GM12891 (cell line): Measurements from ENCODE around the gene SIKE1. TPM values are rescaled to one million over a fixed set of nuclear protein-coding genes. Genes with fewer than 3 reads are reported as not detected.
"Not testable (repeated sequence)": the region's sequence is repeated elsewhere in the genome, so short reads cannot be mapped to it uniquely, and the experiment has no call there.

Experiments
- DNase-seq: peaks from one replicate; pipeline ENCODE4 v3.0.0; 2011; ENCODE audit warnings: low spot score; ENCODE audit not compliant: insufficient read length
- FAIRE-seq: peaks from 2 replicates; lab custom pipeline; 2011; peaks lifted over from hg19 to GRCh38; lab: Jason Lieb, UNC
- PAX5 ChIP-seq: IDR thresholded peaks from 2 replicates; pipeline ENCODE4 v1.6.1; 2011; ENCODE audit warnings: low read length, moderate library complexity, mild to moderate bottlenecking; ENCODE audit not compliant: insufficient read depth, severe bottlenecking
- POLR2A ChIP-seq: IDR thresholded peaks from 2 replicates; pipeline ENCODE4 v1.6.1; 2011; ENCODE audit warnings: low read depth, low read length, control low read depth
- POLR2AphosphoS5 ChIP-seq: IDR thresholded peaks from 2 replicates; pipeline ENCODE4 v1.6.1; 2011; ENCODE audit warnings: low read depth, low read length, control low read depth
- POU2F2 ChIP-seq: IDR thresholded peaks from 2 replicates; pipeline ENCODE4 v1.6.1; 2011; ENCODE audit warnings: low read depth, mild to moderate bottlenecking, control low read depth, low read length, moderate library complexity
- SPI1 ChIP-seq: IDR thresholded peaks from 2 replicates; pipeline ENCODE4 v1.6.1; 2011; ENCODE audit warnings: low read depth, low read length, control low read depth
- TAF1 ChIP-seq: IDR thresholded peaks from 2 replicates; pipeline ENCODE4 v1.6.1; 2011; ENCODE audit warnings: low read depth, low read length, control low read depth
- polyA plus RNA-seq: library from polyadenylated mRNA; unstranded; fragments of >200 nt; gene quantifications from one replicate; pipeline ENCODE4 v1.2.1, GENCODE V29; 2012; ENCODE audit warnings: low read depth, missing spikeins, inconsistent platforms; ENCODE audit not compliant: missing spikeins

The SIKE1 gene
- polyA plus RNA-seq: 24.8 TPM

DNA sequence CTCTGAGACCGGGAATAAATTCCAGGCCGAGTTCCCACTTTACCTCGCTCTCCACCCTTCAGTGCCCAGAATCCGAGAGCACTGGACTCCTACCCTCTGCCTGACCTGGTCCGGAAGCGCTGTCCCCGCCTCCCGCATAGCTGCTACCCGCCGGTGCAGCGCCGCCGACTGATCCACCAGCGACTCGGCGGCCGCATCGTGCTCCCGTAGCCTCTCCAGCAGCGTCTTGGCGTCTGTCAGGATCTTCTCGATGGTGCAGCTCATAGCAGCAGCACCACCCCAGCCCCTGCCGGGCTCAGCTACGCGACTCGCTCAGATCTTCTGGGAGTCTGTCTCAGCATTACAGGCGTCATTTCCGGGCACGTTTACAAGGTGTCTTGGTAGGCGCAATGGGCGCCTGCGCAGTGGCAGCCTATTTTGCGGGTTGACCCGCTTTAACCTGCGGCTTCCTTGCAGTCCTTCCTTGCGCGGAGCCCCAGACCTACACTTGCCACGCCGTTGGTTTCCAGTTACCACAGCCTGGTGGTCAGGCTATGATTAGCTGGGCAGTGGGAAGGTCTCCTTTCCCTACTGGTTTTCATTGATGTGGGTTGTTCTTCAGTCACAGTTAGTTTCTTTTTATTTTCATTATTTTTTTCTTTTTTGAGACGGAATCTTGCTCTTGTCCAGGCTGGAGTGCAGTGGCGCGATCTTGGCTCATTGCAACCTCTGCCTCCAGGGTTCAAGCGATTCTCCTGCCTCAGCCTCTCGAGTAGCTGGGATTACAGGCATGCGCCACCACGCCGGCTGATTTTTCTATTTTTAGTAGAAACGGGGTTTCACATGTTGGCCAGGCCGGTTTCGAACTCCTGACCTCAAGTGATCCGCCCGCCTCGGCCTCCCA, at the start of gene SIKE1:
TSS of gene SIKE1 (minus strand) at position 342 of the 883 bp plus-strand sequence. CDS start at position 264, 78 bp downstream.
- DNase-seq (peak; percentile 79), FAIRE-seq (peak; percentile 92)
- TF ChIP-seq POLR2A (peak; percentile 98), TAF1 (peak; percentile 85), SPI1 (no peak), POU2F2 (peak; percentile 53; the same call in 1 of the 2 replicates), POLR2AphosphoS5 (peak; percentile 97)

GRCh38 chr1:114830075-114830474, 49.6 kb upstream of the SIKE1 start:
- FAIRE-seq: not testable (repeated sequence)

DNA sequence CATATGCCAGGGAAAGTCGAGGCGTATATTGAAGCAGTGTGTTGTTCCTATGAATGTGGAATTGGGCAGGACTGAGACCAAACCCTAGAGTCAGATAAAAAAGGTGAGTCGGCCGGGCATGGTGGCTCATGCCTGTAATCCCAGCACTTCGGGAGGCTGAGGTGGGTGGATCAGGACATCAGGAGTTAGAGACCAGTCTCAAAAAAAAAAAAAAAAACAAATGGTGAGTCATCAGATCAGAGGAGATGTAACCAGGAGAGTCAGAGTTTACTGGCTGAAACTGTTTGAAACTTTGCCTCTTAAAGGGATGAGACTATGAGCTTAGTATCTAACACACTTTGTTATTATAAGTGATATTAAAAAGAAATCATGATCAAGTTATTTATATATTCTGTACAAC, 47.8 kb upstream of the SIKE1 start:
- FAIRE-seq: no peak
- TF ChIP-seq PAX5: no peak
- no peak for TF ChIP-seq POLR2A
- TF ChIP-seq POLR2AphosphoS5: no peak
- no peak for TF ChIP-seq POU2F2
- no peak for TF ChIP-seq SPI1
- no peak for TF ChIP-seq TAF1
- DNase-seq: no peak

More at GRCh38 chr1:114830075-114830474, 49.6 kb upstream of the SIKE1 start:
- not testable (repeated sequence) for DNase-seq

DNA sequence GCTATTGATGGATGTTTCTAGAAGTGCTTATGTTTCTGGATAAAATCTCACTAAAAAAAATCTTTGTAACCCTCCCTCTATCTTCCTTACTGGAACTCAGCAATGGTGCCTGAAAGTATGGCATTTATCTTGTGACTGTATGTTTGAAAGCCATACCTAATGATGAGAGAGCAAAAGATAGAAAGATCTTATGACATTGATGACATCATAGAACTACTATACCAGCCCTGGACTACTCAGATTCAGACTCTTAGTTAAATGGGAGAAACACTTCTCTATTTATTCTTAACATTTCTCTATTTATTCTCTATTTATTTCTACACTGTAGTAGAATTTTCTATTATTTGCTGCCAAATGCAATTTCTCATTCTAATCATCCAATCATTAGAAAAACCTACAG, 41.5 kb upstream of the SIKE1 start:
- DNase-seq (no peak), FAIRE-seq (no peak)
- TF ChIP-seq POLR2A (no peak), SPI1 (no peak), POLR2AphosphoS5 (no peak), POU2F2 (no peak), TAF1 (no peak), PAX5 (no peak)

DNA sequence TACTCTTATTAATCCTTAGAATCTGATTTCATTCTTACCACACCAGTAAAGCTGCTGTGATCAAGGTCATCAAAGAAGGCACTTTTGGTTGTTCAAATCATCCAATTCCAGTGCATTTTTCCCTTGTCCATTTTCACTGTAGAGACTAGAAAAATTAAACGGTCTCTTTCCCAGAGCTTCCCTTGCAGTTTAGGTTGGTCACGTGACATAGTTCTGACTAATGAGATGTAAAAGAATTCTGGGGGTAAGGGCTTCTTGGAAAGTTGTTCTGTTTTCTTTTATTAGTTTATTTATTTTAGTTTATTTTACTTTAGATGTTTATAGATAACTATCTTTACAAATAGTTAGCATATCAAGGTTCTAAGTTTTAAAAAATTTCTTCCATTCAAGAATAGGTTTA, 39.9 kb upstream of the SIKE1 start:
- FAIRE-seq (no peak), DNase-seq (no peak)
- TF ChIP-seq POLR2A (no peak), SPI1 (no peak), TAF1 (no peak), PAX5 (no peak), POLR2AphosphoS5 (no peak), POU2F2 (no peak)

DNA sequence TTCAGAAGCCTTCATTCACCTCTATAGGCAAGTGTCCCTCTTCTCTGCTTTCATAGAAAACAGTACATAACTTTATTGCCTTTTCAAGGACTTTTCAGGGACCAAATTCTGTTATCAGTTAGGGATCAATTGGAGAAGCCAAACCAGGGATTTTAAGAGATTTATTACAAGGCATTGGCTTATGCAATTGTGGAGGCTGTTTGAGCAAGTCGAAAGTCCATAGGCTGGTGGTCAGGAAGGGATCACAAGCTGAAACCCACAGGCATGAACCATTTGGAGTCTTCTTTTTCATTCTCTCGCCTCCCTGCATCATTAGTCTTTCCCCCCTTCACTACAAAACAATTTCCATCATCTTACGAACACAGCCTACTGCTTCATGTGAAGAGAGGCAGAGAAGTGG, 39.4 kb upstream of the SIKE1 start:
- FAIRE-seq: no peak
- no peak for TF ChIP-seq TAF1
- TF ChIP-seq POLR2A: no peak
- no peak for DNase-seq

DNA sequence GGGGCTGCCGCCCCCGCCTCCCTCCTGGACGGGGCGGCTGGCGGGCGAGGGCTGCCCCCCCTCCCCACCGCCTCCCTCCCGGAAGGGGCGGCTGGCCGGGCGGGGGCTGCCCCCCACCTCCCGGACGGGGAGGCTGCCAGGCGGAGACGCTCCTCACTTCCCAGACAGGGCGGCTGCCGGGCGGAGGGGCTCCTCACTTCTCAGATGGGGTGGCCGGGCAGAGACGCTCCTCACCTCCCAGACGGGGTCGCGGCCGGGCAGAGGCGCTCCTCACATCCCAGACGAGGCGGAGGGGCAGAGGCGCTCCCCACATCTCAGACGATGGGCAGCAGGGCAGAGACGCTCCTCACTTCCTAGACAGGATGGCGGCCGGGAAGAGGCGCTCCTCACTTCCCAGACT, 24.0 kb upstream of the SIKE1 start:
- not testable (repeated sequence) for FAIRE-seq, DNase-seq

DNA sequence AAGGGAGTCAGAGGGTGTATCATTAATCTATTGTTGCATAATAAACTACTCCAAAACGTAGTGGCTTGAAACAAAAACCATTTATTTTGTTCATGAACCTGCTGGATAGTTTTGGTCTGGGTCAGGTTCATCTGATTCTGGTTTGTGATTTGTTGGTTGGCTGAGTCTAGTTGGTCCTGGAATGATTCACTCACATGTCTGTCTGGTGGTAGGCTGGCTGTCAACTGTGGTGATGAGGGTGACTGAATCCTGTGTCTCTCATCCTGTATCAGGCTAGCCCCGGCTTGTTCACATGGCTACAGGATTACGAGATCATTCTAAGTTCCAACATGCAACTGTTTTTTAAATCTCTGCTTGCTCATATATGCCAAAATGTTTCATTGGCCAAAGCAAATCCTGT, 22.5 kb upstream of the SIKE1 start:
- FAIRE-seq: no peak
- no peak for DNase-seq
- TF ChIP-seq PAX5 (no peak), POU2F2 (no peak), POLR2A (no peak), SPI1 (no peak), TAF1 (no peak), POLR2AphosphoS5 (no peak)

GRCh38 chr1:114794038-114794437, 13.6 kb upstream of the SIKE1 start:
- TF ChIP-seq POLR2AphosphoS5 (no peak), PAX5 (no peak), POU2F2 (no peak), TAF1 (no peak), POLR2A (no peak), SPI1 (no peak)
- FAIRE-seq (no peak), DNase-seq (no peak)

- not testable (repeated sequence) for FAIRE-seq, DNase-seq
These were observed 10.1 kb upstream of the SIKE1 start for GRCh38 chr1:114790581-114790980.

GRCh38 chr1:114786440-114786839, 6.0 kb upstream of the SIKE1 start:
- not testable (repeated sequence) for FAIRE-seq, DNase-seq
